IPS-15b (cell line): ENCODE results near the gene PEX14.

Experiments
- H3K27me3 ChIP-seq: one replicate; pipeline ENCODE4 v1.6.1; 2013; ENCODE audit warnings: low read length; ENCODE audit not compliant: control insufficient read depth, insufficient read depth
- H3K36me3 ChIP-seq: one replicate; pipeline ENCODE4 v1.6.1; 2013; ENCODE audit warnings: low read length; ENCODE audit not compliant: control insufficient read depth, insufficient read depth
- H3K4me1 ChIP-seq: one replicate; pipeline ENCODE4 v1.6.1; 2013; ENCODE audit warnings: mild to moderate bottlenecking, low read length; ENCODE audit not compliant: control insufficient read depth, insufficient read depth
- H3K4me3 ChIP-seq: one replicate; pipeline ENCODE4 v1.5.1; 2013; ENCODE audit warnings: low read depth, low read length
- H3K9ac ChIP-seq: one replicate; pipeline ENCODE4 v1.6.1; 2013; ENCODE audit warnings: low read depth, mild to moderate bottlenecking, low read length
- H3K9me3 ChIP-seq: one replicate; pipeline ENCODE4 v1.6.1; 2013; ENCODE audit warnings: mild to moderate bottlenecking, low read length; ENCODE audit not compliant: control insufficient read depth, insufficient read depth

PEX14 gene

DNA sequence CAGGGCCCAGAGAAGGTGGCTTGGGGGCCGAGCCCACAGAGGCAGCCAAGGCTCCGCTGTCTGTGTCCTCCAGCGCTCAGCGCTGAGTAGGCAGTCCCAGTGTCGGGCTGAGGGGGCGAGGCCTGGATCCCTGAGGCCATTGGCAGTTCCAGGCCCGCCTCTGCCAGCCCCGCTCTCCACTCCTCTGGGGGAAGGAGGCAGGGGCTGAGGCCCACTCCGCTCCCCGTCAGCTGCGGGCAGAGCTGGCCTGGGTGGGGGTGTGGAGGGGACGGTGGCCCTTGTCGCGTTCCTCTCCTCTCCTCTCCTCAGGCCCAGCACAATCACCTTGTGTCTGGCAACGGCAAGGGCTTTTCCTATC is 188.9 kb downstream of the PEX14 start:
- no peaks in the 10 kb centered on the region for H3K9me3 ChIP-seq
- no peak overlapping the region for H3K9ac ChIP-seq
- H3K4me1 ChIP-seq = no peaks in the 10 kb centered on the region
- peaks cover 7% of the 10 kb centered on the region for H3K36me3 ChIP-seq
- no peaks in the 10 kb centered on the region for H3K27me3 ChIP-seq
- no peak overlapping the region for H3K4me3 ChIP-seq

DNA sequence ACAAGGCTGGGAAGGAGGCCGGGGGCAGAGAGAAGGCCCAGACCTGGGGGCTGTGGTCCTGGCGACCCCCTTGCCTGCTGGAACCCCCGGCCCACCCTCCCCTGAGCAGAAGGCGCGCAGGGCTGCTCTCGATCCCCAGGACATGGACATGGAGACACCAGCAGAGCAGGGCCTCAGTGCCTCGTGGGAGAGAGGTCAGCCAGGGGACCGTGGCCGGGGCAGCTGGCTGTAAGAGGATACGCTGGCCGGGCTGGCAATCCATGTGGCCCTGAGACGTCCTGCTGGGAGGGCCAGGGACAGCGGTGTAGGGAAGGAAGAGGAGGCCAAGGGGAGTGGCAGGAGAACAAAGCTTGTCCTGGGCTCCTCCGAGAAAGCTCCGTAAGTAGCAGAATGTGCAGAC is 189.5 kb downstream of the PEX14 start:
- Histone ChIP-seq H3K9me3 (no peaks in the 10 kb centered on the region), H3K4me1 (no peaks in the 10 kb centered on the region), H3K36me3 (peaks cover 6% of the 10 kb centered on the region), H3K4me3 (no peak overlapping the region), H3K27me3 (no peaks in the 10 kb centered on the region), H3K9ac (no peak overlapping the region)

DNA sequence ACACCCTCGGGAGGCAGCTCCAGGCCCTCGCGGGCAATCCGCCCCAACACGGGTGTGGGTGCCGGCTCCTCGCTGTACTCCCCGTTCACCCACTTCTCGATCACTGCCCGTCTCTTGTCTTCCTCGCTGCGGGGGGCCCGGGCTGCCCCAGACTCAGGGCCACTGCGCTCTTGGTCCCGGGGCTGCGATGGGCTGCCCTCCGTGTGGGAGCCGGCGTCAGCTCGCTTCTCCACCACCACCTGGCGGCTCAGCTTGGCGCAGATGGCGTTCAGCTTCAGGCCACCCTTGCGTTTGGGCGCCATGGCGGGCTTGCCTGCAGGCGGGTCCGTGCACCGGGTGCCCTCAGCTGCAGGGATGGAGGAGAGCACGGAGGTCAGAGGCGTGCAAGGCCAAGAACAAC is 190.5 kb downstream of the PEX14 start:
- no peaks in the 10 kb centered on the region for H3K27me3 ChIP-seq
- no peak overlapping the region for H3K4me3 ChIP-seq
- no peaks in the 10 kb centered on the region for H3K9me3 ChIP-seq
- no peak overlapping the region for H3K9ac ChIP-seq
- H3K36me3 ChIP-seq = peaks cover 2% of the 10 kb centered on the region
- no peaks in the 10 kb centered on the region for H3K4me1 ChIP-seq

DNA sequence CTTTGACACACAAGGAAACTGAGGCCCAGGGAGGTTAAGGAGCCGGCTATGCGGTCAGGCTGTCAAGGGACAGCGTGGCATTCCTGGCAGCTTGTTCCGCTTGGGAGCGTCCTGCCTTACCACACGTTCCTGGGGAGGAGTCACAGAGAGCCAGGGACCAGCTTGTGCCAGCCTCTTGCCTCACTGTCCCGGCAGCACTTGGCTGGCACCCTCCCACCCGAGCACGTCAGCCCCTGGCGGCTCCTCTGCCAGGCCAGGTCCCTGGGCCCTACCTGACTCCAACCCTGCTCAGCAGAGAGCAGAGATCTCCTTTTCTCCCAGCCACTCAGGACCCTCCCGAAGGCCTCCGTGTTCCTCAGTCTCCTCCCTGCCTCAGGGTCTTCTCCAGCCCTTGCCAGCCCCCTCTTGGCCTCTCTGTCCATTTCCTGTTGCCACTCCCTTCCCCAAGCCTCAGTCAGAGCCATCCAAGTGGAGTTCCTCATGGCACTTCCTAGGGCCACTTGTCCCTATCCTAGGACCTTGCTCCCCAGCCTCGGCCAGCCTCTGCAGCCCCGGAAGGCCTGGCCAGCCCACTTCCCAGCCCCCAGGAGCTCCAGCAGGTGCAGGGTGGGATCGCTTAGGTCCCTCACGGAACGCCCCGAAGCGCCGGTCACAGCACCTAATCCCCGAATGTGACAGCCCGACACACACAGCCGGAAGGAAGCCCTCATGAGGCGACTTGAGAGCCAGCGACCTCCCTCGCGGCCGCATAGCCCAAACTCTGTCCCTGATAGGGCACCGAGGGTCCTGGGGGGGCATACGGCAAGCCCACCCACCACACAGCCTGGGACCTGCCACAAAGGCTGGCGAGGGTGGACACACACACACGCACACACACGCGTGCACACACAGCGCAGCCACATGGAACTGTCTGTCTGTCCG is 191.4 kb downstream of the PEX14 start:
- Histone ChIP-seq H3K27me3 (no peaks in the 10 kb centered on the region), H3K9ac (no peak overlapping the region), H3K9me3 (no peaks in the 10 kb centered on the region), H3K36me3 (peaks cover 2% of the 10 kb centered on the region), H3K4me3 (no peak overlapping the region), H3K4me1 (no peaks in the 10 kb centered on the region)

DNA sequence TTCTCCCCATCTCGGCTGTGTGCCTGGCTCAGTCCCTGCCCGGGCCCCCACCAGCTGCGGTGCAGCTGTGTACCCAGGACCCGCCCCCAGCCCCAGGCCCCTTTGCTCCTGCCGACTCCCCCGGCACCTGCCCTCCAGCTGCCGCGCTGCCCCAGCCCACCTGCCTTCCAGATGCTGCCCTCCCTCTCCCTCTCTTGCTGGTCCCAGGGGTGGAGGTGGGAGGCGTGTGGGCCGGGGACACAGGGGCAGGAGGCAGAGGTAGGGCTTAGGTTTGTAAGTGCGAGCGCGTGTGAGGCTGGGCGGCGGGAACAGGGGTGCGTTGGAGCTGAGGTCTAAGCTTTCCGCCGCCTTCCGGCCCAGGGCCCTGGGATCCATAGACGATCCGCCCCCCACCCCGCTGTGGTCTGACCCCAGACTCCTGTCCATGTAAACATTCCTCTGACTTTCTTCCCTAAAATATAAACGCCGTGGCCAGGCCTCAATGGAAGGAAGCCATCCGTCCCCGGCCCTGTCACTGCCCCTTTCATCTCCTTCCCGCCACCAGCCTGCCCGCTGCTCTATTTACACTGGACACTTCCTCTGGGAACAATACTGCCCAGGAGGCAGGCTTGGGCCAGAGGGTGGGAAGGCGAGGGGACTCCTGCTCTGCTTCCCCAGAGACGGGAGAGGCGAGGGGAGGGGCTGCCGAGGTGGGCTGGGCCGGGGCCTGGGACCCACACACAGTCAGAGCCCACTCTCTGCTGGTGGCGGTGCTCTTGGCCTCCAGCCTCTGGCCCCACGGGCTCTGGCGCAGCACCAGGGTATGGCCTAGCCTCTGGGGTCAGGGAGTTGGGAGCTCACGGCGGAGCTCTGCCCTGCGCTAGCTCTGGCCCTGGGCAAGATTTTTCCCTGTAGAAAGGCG is 193.4 kb downstream of the PEX14 start:
- Histone ChIP-seq H3K9ac (no peak overlapping the region), H3K27me3 (no peaks in the 10 kb centered on the region), H3K4me3 (no peak overlapping the region), H3K9me3 (no peaks in the 10 kb centered on the region), H3K36me3 (peaks cover 2% of the 10 kb centered on the region), H3K4me1 (no peaks in the 10 kb centered on the region)

DNA sequence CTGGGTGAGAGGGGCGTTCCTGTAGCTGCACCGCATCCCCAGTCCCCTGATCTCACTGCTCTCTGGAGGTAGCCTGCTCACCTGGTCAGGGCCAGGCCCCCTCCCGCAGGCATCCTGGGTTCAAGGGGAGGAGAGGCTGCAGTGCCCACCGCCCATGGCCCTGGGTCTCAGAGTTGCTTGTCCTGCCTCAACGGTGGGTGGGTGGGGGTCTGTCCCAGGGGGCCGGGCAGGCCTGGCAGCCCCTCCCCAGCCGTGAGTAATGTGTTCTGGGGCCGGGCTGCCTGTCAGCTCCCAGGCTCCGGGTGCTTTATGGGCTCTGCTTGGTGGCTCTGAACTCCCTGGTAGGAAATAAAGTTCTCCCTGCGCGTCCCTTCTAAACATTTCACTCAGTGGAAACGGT is 194.8 kb downstream of the PEX14 start:
- Histone ChIP-seq H3K4me1 (no peaks in the 10 kb centered on the region), H3K9me3 (no peaks in the 10 kb centered on the region), H3K4me3 (no peak overlapping the region), H3K27me3 (no peaks in the 10 kb centered on the region), H3K36me3 (no peaks in the 10 kb centered on the region), H3K9ac (no peak overlapping the region)

DNA sequence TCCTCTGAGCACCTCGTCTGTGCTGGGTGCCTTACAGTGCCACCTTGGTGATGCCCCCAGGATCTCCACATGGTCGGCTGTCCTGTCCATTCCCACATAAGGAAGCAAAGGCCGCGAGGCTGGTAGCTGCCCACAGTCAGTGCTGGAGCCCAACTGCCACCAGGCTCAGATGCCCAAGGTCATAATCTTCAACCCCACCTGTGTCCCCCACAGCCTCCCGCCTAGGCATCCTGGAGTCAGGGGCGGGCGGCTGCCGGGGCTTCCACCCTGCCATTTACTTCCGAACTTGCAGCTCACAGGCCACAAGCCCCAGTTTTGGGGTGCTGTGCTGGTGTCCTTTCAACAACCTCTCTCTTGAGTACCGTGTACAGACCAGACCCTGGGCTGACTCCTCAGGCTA is 195.4 kb downstream of the PEX14 start:
- Histone ChIP-seq H3K4me3 (no peak overlapping the region), H3K4me1 (no peaks in the 10 kb centered on the region), H3K27me3 (no peaks in the 10 kb centered on the region), H3K9ac (no peak overlapping the region), H3K36me3 (no peaks in the 10 kb centered on the region), H3K9me3 (no peaks in the 10 kb centered on the region)

DNA sequence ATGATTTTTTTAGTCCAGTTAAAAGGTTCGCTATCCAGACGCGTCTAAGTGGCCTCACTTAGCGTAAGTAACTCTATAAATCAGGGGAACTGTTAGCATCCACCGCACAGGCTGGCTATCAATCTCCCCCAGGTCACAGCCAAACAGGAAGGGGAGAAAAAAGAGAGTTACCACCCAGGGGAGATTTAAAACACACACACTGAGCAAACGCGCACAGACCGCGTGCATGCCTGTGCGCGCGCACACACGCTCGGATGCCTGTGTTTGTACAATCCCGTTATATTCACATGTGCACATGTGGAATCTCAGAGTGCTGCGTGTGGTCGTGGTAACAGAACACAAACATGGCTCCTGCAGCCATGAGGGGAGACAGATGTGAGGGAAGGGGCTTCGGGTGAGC is 196.3 kb downstream of the PEX14 start:
- no peaks in the 10 kb centered on the region for H3K4me1 ChIP-seq
- H3K36me3 ChIP-seq = no peaks in the 10 kb centered on the region
- H3K4me3 ChIP-seq = no peak overlapping the region
- no peaks in the 10 kb centered on the region for H3K27me3 ChIP-seq
- H3K9ac ChIP-seq = no peak overlapping the region
- H3K9me3 ChIP-seq = no peaks in the 10 kb centered on the region

DNA sequence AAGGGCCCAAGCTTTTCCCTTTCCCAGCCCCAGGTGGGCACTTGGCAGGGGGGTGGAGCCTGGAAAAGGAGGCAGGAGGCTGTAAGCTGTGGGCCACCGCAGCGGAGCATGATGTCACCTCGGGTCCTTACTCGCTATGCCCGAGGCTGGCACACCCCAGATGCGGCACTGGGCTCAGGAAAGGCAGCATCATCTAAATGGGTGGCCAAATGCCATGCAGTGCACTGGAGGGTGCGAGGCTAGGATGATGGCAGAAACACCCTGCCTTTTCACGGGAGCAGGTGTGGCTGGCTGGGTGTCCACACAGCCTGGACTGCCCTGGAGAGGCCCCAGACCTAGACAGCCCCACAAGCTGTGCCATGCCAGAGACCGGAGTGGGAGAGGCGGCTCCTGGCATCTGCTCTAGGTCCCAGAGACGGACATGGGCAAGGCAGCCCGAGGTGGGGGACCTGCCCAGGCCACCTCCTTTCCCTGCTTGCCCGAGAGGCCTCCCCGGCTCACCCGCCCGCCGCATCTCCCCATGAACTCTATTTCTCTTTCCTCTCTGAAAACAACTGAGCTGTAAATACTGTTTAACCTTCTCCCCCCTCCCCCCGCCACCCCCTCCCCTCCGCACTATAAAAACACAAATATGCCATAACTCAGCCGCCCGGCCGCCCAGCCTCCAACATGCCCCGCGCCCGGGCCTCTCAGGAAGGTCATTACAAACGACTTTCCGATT is 197.0 kb downstream of the PEX14 start:
- H3K4me3 ChIP-seq = no peak overlapping the region
- no peaks in the 10 kb centered on the region for H3K9me3 ChIP-seq
- H3K4me1 ChIP-seq = no peaks in the 10 kb centered on the region
- H3K36me3 ChIP-seq = no peaks in the 10 kb centered on the region
- no peaks in the 10 kb centered on the region for H3K27me3 ChIP-seq
- H3K9ac ChIP-seq = no peak overlapping the region

DNA sequence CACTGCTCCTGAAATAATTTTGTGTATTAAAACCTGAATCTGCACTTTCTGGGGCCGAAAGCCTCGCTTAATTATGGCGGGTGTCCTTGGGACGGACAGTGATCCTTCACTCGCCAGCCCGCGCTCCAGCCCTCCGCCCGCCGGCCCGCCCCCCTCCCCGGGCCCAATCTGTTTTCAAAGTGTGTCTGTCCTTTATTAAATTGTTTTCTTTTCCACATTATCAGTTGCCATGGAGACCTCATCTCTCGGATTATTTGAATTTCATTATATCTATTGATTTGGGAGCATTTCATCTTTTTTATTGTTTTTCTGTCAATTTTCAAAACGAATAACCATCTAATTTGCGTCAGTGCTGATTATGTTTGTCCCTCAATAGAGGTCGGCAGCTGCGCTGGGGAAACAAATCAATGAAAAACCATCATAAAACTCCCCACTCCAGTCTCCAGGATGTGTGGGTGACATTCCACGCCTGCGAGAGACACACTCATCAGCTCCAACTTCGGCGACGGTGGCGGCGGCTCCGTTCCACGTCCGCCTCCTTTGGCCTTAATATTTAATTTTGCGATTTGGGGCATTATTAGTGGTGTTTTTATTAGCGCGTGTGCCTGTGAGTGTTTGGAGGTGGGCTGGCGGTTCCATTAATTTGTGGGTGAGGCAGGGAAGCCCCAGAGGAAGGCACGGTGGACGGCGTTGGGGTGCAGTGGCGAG is 197.7 kb downstream of the PEX14 start:
- H3K4me3 ChIP-seq = no peak overlapping the region
- H3K27me3 ChIP-seq = no peaks in the 10 kb centered on the region
- H3K9me3 ChIP-seq = no peaks in the 10 kb centered on the region
- H3K9ac ChIP-seq = no peak overlapping the region
- H3K4me1 ChIP-seq = peaks cover 3% of the 10 kb centered on the region
- H3K36me3 ChIP-seq = no peaks in the 10 kb centered on the region

DNA sequence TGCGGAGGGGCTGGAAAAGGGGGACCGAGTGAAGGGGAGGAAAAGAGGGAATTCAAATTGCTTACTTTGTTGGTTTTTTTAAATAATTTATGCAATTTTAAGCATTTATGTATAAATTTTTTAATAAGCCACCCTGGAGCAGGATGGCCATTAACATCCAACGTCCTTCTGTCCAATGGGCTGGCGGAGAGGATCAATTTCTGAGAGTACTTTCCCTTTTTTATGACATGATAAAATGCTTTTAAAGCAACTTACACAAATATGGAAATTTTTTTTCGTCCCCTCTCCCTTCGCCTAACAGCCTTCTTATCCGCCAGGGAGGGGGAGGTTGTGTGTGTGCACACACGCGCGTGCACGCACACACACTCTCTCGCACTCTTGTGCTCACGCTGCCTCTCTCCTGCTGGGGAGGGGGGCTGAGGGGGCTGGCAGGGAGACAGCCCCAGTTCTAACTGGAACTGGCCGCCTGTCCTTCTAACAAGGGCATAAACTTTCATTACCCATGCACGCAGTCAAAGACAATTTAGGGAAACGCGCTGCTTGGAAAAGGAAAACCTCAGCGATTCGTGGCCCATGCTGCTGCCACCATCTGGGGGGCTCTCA is 198.5 kb downstream of the PEX14 start:
- Histone ChIP-seq H3K4me3 (no peak overlapping the region), H3K4me1 (peaks cover 3% of the 10 kb centered on the region), H3K27me3 (no peaks in the 10 kb centered on the region), H3K9ac (no peak overlapping the region), H3K9me3 (no peaks in the 10 kb centered on the region), H3K36me3 (no peaks in the 10 kb centered on the region)
